ENCODE measurements around the gene TCN1.

The TCN1 gene

GRCh38 chr11:59814021-59814420 is 52.3 kb downstream of the TCN1 start:
- H3K9me2 ChIP-seq (replicated peaks; ENCODE audit: control insufficient read depth, low read length) = no peaks in the 10 kb centered on the region

GRCh38 chr11:59813364-59813763 is 52.9 kb downstream of the TCN1 start:
- peaks cover 2% of the 10 kb centered on the region; the same call in 1 of the 2 replicates for H3F3A ChIP-seq (ENCODE audit: control insufficient read depth, insufficient read depth)
- no peak overlapping the region for H3K4me2 ChIP-seq (ENCODE audit: low read length)
- H3K9me2 ChIP-seq (replicated peaks; ENCODE audit: control insufficient read depth, low read length) = no peaks in the 10 kb centered on the region
- no peaks in the 10 kb centered on the region for H4K20me1 ChIP-seq (ENCODE audit: control insufficient read depth, insufficient read depth, low read depth, low read length)
- H3K4me3 ChIP-seq (ENCODE audit: low read length) = no peak overlapping the region
- TF ChIP-seq EZH2phosphoT487 (IDR thresholded peaks at IDR 0.05; ENCODE audit: borderline replicate concordance, low read length) (no peak), CTCF (IDR thresholded peaks at IDR 0.05; ENCODE audit: low read depth, low read length, poor library complexity, severe bottlenecking) (no peak)
- H3K79me2 ChIP-seq (ENCODE audit: control insufficient read depth, low read length) = peaks cover 22% of the 10 kb centered on the region
- H3K36me3 ChIP-seq (ENCODE audit: control insufficient read depth, low read length) = peaks cover 12% of the 10 kb centered on the region
- H3K4me1 ChIP-seq (ENCODE audit: control insufficient read depth, low read length) = peaks cover 66% of the 10 kb centered on the region
- no peaks in the 10 kb centered on the region for H3K27me3 ChIP-seq (ENCODE audit: control insufficient read depth, low read length)
- no peak overlapping the region for H3K27ac ChIP-seq (ENCODE audit: low read depth, low read length)
- no peaks in the 10 kb centered on the region for H3K9me3 ChIP-seq (ENCODE audit: control insufficient read depth, insufficient read depth, low read length)

More at GRCh38 chr11:59814021-59814420, 52.3 kb downstream of the TCN1 start:
- Histone ChIP-seq H3K4me3 (ENCODE audit: low read length) (peak overlapping the region; percentile 9; the same call in 1 of the 2 replicates), H3F3A (ENCODE audit: control insufficient read depth, insufficient read depth) (no peaks in the 10 kb centered on the region; the same call in 1 of the 2 replicates), H3K4me1 (ENCODE audit: control insufficient read depth, low read length) (peaks cover 66% of the 10 kb centered on the region), H4K20me1 (ENCODE audit: control insufficient read depth, insufficient read depth, low read depth, low read length) (no peaks in the 10 kb centered on the region), H3K9me3 (ENCODE audit: control insufficient read depth, insufficient read depth, low read length) (no peaks in the 10 kb centered on the region), H3K27ac (ENCODE audit: low read depth, low read length) (peak overlapping the region; percentile 17; the same call in 1 of the 2 replicates), H3K36me3 (ENCODE audit: control insufficient read depth, low read length) (peaks cover 6% of the 10 kb centered on the region), H3K79me2 (ENCODE audit: control insufficient read depth, low read length) (peaks cover 15% of the 10 kb centered on the region), H3K27me3 (ENCODE audit: control insufficient read depth, low read length) (no peaks in the 10 kb centered on the region), H3K4me2 (ENCODE audit: low read length) (peak overlapping the region; percentile 46)
- TF ChIP-seq CTCF (IDR thresholded peaks at IDR 0.05; ENCODE audit: low read depth, low read length, poor library complexity, severe bottlenecking) (no peak), EZH2phosphoT487 (IDR thresholded peaks at IDR 0.05; ENCODE audit: borderline replicate concordance, low read length) (no peak)

- H3K9me2 ChIP-seq (replicated peaks; ENCODE audit: control insufficient read depth, low read length) = no peaks in the 10 kb centered on the region
- TF ChIP-seq CTCF (IDR thresholded peaks at IDR 0.05; ENCODE audit: low read depth, low read length, poor library complexity, severe bottlenecking) = no peak
- no peak for TF ChIP-seq EZH2phosphoT487 (IDR thresholded peaks at IDR 0.05; ENCODE audit: borderline replicate concordance, low read length)
- 0 out of 2 replicates have a peak, but pooled peaks cover 2% of the 10 kb centered on the region for H3F3A ChIP-seq (ENCODE audit: control insufficient read depth, insufficient read depth)
- H3K27me3 ChIP-seq (ENCODE audit: control insufficient read depth, low read length) = no peaks in the 10 kb centered on the region
- peaks cover 55% of the 10 kb centered on the region for H3K4me1 ChIP-seq (ENCODE audit: control insufficient read depth, low read length)
- H3K4me2 ChIP-seq (ENCODE audit: low read length) = no peak overlapping the region
- peaks cover 27% of the 10 kb centered on the region for H3K79me2 ChIP-seq (ENCODE audit: control insufficient read depth, low read length)
- no peak overlapping the region for H3K27ac ChIP-seq (ENCODE audit: low read depth, low read length)
- no peaks in the 10 kb centered on the region for H4K20me1 ChIP-seq (ENCODE audit: control insufficient read depth, insufficient read depth, low read depth, low read length)
- H3K9me3 ChIP-seq (ENCODE audit: control insufficient read depth, insufficient read depth, low read length) = no peaks in the 10 kb centered on the region
- H3K36me3 ChIP-seq (ENCODE audit: control insufficient read depth, low read length) = peaks cover 24% of the 10 kb centered on the region
- H3K4me3 ChIP-seq (ENCODE audit: low read length) = no peak overlapping the region
These were observed 54.1 kb downstream of the TCN1 start for GRCh38 chr11:59812220-59812619.
